SK-N-MC (cell line): ENCODE data around the gene GRM8.
"Not testable (repeated sequence)": the region's sequence is repeated elsewhere in the genome, so short reads cannot be mapped to it uniquely, and the experiment has no call there.

Source experiments
- DNase-seq: peaks from one replicate; pipeline ENCODE4 v3.0.0-alpha.2; 2011; ENCODE audit warnings: low read depth, low spot score
- H3K27ac ChIP-seq: fragments of 200-600 bp; sonication (generic); 2 replicates; pipeline ENCODE4 v1.5.1; 2016; ENCODE audit warnings: mixed run types
- H3K36me3 ChIP-seq: fragments of 200-600 bp; sonication (generic); 2 replicates; pipeline ENCODE4 v1.6.1; 2017; ENCODE audit warnings: antibody characterized with exemption, low read length, mixed read lengths; ENCODE audit not compliant: insufficient read depth
- H3K4me3 ChIP-seq: fragments of 200-600 bp; sonication (generic); 2 replicates; pipeline ENCODE4 v1.5.1; 2016
- H3K9ac ChIP-seq: fragments of 200-600 bp; sonication (generic); 2 replicates; pipeline ENCODE4 v1.8.0; 2017; ENCODE audit warnings: mixed run types, mixed read lengths; ENCODE audit not compliant: insufficient read length
- H3K9me3 ChIP-seq: fragments of 200-600 bp; sonication (generic); 2 replicates; pipeline ENCODE4 v1.6.1; 2017; ENCODE audit warnings: low read depth, mild to moderate bottlenecking, antibody characterized with exemption, low read length, moderate library complexity, mixed read lengths
- EZH2 ChIP-seq: fragments of 200-600 bp; sonication (generic); IDR thresholded peaks from one replicate; pipeline ENCODE4 v1.6.1; 2017; ENCODE audit warnings: antibody characterized with exemption
- FOXP2 ChIP-seq: optimal IDR thresholded peaks from 2 replicates; pipeline ENCODE3; 2011; ENCODE audit warnings: mild to moderate bottlenecking, moderate library complexity; ENCODE audit not compliant: insufficient read depth; ENCODE audit errors: extremely low read length, control extremely low read depth
- POLR2AphosphoS5 ChIP-seq: IDR thresholded peaks from 2 replicates; pipeline ENCODE4 v1.6.1; 2012; ENCODE audit warnings: mild to moderate bottlenecking, low read depth, low read length, borderline replicate concordance

GRM8 gene

GRCh38 chr7:126843336-126843735 is 409.4 kb downstream of the GRM8 start:
- DNase-seq: no peak
- Histone ChIP-seq H3K9me3 (no peaks in the 10 kb centered on the region), H3K4me3 (no peak overlapping the region), H3K9ac (no peak overlapping the region), H3K27ac (no peak overlapping the region), H3K36me3 (no peaks in the 10 kb centered on the region)
- no peak for TF ChIP-seq POLR2AphosphoS5
- no peak for TF ChIP-seq EZH2
- no peak for TF ChIP-seq FOXP2

- no peak for DNase-seq
- Histone ChIP-seq H3K4me3 (no peak overlapping the region), H3K27ac (no peak overlapping the region), H3K9ac (no peak overlapping the region), H3K36me3 (no peaks in the 10 kb centered on the region), H3K9me3 (no peaks in the 10 kb centered on the region)
- TF ChIP-seq FOXP2 (no peak), POLR2AphosphoS5 (no peak), EZH2 (no peak)
Observed at GRCh38 chr7:126842451-126842850, 410.3 kb downstream of the GRM8 start.

GRCh38 chr7:126840869-126841268 is 411.9 kb downstream of the GRM8 start:
- H3K9ac ChIP-seq: no peak overlapping the region
- no peak overlapping the region for H3K27ac ChIP-seq
- peak; percentile 16 for DNase-seq
- H3K9me3 ChIP-seq: no peaks in the 10 kb centered on the region
- no peak overlapping the region for H3K4me3 ChIP-seq
- TF ChIP-seq FOXP2 (no peak), EZH2 (no peak), POLR2AphosphoS5 (no peak)
- no peaks in the 10 kb centered on the region for H3K36me3 ChIP-seq

GRCh38 chr7:126839624-126840023 is 413.1 kb downstream of the GRM8 start:
- Histone ChIP-seq H3K36me3 (no peaks in the 10 kb centered on the region), H3K27ac (no peak overlapping the region), H3K4me3 (no peak overlapping the region), H3K9ac (no peak overlapping the region), H3K9me3 (no peaks in the 10 kb centered on the region)
- DNase-seq: no peak
- TF ChIP-seq EZH2 (no peak), FOXP2 (no peak), POLR2AphosphoS5 (no peak)

GRCh38 chr7:126838194-126838593 is 414.5 kb downstream of the GRM8 start:
- no peaks in the 10 kb centered on the region for H3K36me3 ChIP-seq
- TF ChIP-seq FOXP2 (no peak), EZH2 (no peak), POLR2AphosphoS5 (no peak)
- H3K27ac ChIP-seq: no peak overlapping the region
- H3K9me3 ChIP-seq: no peaks in the 10 kb centered on the region
- no peak overlapping the region for H3K4me3 ChIP-seq
- DNase-seq: no peak
- no peak overlapping the region for H3K9ac ChIP-seq

GRCh38 chr7:126831241-126831640 is 421.5 kb downstream of the GRM8 start:
- DNase-seq, H3K36me3 ChIP-seq, H3K9me3 ChIP-seq, H3K9ac ChIP-seq, H3K27ac ChIP-seq, H3K4me3 ChIP-seq: not testable (repeated sequence)

GRCh38 chr7:126820925-126821324 is 431.8 kb downstream of the GRM8 start:
- no peak for DNase-seq
- TF ChIP-seq FOXP2: no peak
- TF ChIP-seq POLR2AphosphoS5: no peak
- no peak for TF ChIP-seq EZH2
- H3K9me3 ChIP-seq: no peaks in the 10 kb centered on the region
- H3K4me3 ChIP-seq: no peak overlapping the region
- no peaks in the 10 kb centered on the region for H3K36me3 ChIP-seq
- H3K27ac ChIP-seq: no peak overlapping the region
- no peak overlapping the region for H3K9ac ChIP-seq

DNA sequence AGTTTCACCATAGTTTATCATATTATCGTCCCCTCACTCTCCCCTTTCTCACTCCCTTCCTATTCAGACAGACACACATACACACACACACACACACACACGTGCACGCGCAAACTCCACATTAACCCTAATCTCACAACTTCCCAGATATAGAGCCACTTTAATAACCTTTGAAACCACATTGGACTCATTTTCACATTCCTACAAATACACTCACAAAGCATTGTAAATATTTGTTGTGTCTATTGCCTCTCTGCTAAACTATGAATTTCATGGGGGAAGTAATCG is 433.6 kb downstream of the GRM8 start:
- H3K36me3 ChIP-seq: no peaks in the 10 kb centered on the region
- H3K9me3 ChIP-seq: no peaks in the 10 kb centered on the region
- DNase-seq: no peak
- TF ChIP-seq POLR2AphosphoS5 (no peak), EZH2 (no peak), FOXP2 (no peak)
- H3K27ac ChIP-seq: no peak overlapping the region
- H3K9ac ChIP-seq: no peak overlapping the region
- H3K4me3 ChIP-seq: no peak overlapping the region

DNA sequence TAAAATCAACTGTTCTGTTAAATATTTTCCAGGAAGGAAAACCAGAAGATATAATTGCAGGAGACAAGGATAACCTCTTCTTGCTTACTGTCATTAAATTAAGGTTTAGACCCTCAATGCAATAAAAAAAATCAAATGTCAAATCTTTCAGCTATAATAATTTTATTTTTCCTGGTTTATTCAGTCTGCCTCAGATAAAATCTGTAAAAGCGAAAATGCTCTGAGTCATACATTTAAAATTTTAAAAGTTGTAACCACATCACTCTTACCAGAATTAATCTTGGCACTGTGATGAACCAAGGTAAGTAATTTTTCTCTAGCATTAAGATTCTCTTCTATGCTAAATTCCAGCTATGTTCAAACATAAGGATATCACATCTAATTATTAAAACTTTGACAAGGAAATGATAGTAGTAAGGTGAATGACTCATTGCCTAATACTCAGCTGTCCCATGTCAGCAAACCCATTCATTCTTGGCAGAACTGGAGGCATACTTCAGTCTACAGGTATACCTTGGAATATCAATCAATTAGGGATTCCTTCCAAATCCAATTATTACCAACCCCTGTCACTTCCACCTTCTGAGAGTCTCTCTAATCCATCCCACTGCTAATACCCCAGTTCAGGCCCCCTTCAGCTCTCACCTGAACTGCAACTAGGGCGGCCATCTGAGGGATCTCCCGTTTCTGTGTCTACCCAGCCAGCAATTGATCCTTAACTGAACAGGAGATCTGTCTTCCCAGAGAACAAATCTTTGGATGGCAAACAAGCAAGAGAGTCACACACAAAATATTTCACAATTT is 434.1 kb downstream of the GRM8 start:
- Histone ChIP-seq H3K36me3 (no peaks in the 10 kb centered on the region), H3K4me3 (no peak overlapping the region), H3K27ac (no peak overlapping the region), H3K9me3 (no peaks in the 10 kb centered on the region), H3K9ac (no peak overlapping the region)
- DNase-seq: peak; percentile 22
- TF ChIP-seq POLR2AphosphoS5 (no peak), FOXP2 (no peak), EZH2 (no peak)
